ENCODE measurements around the gene CDH22. TPM values are rescaled to one million over a fixed set of nuclear protein-coding genes. Genes with fewer than 3 reads are reported as not detected.

Gene CDH22
- total RNA-seq, 1 experiment from 2014 or later: under 0.01 TPM

DNA sequence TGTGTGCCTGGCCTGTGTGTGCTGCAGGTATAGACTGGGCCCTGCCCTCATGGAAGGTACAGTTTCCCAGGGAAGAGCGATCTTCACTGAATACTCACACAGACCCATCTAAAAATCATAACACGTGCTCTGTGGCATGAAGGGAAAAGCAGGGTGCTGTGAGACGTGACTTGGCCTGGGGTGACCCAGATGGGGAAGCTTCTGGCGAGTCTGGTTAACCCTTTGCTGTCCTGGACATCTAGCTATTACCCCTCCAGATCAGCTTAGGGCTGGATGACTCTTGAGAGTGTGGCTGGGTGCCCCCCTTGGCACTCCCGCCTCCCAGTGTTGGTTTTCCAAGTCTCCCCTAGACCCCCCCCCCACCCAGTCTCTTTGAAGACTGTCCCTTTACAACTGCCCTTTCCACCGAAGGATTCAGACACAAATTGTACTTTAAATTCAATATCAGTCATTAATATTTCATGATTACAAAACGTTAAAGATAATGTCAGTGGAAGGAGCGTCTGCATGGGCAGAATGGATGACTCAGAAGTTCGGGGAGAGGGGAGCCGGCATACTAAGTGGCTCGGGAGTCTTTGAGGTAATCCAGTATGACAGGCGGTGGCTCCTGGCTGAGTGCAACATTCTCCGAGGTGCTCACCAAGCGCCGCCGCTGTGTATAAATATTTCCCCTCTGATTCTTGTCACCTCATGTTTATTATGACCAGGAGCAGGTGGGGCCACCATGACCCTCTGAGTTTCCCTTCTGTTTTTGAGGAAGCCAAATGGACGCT is 112.8 kb downstream of the CDH22 start:
- peak; percentile 47 for DNase-seq (ENCODE audit: low read depth)

DNA sequence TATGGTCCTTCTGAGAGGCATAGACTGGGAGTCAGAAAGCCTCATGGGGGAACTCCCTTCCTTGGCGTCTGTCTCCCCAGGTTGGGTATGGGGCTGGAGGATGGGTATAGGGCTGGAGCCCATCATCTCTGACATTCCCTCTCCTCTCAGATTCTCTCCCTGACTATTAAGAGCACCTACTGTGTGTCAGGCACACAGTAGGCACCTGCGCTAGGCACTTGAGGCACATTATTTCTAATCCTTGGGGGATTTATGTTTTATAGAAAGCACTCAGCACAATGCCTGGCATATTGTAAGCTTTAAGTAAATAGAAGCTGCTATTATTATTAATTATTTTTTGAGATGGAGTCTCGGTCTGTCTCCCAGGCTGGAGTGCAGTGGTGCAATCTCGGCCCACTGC is 113.9 kb downstream of the CDH22 start:
- DNase-seq (ENCODE audit: low read depth): no peak

DNA sequence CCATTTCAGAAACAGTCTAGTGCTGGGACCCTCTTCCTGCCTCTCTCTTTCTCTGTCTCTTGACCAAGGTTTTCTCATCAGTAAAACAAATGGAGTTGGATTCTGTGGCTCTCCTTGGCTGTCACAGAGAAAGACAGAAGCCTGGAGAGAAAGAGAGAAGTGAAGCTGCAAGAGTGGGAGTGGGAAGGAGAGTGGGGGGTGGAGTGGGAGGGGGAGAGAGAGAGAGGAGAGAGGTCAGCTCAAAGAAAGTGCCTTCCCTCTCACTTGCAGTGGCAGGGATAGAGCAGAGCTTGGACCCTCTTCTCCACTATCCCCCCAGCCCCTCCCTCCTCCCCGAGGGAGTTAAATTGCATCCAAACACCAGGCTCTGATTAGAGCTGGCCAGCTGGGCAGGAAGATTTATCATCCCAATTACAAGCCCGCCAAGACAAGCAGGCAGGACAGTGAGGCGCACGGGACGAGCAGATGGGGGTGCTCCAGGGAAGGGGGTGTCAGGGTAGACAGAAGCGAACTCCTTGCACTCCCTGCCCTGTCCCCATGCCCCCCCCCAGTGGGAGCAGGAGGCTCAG is 115.8 kb downstream of the CDH22 start:
- DNase-seq (ENCODE audit: low read depth): no peak

DNA sequence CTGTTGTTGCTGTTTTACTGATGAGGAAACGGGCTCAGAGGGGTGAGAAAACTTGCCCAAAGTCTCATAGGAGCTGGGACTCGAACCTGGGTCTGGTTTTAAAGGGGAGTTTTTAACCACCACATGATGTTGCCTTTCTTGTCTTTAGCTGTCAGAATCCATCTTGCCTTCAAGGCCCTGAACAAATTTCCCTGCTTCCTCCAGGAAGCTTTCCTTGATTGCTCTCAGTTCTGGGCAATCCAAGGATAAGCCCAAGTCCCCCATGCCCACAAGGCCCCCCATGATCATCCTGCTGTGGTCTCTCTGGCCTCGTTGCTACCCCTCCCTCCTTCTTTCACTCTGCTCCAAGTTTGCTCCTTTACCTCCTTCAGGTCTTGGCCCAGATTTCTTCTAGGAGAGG is 116.7 kb downstream of the CDH22 start:
- no peak for DNase-seq (ENCODE audit: low read depth)

DNA sequence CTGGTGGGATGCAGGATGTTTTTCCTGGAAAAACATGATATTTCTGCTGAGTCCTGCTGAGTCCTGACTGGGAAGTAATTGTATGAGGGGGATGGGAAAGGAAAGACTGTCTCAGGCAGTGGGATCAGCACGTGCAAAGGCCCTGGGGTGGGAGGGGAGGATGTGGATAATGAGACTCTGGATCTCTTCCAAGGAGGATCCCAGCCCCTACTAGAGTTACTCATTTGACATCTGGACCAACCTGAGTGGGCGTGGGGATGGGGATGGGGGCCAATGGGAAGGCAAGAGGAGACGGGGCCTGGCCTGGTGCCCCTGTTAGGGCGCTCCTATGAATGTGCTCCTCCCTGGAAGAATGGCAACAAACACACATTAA is 117.1 kb downstream of the CDH22 start:
- DNase-seq (ENCODE audit: low read depth): no peak

DNA sequence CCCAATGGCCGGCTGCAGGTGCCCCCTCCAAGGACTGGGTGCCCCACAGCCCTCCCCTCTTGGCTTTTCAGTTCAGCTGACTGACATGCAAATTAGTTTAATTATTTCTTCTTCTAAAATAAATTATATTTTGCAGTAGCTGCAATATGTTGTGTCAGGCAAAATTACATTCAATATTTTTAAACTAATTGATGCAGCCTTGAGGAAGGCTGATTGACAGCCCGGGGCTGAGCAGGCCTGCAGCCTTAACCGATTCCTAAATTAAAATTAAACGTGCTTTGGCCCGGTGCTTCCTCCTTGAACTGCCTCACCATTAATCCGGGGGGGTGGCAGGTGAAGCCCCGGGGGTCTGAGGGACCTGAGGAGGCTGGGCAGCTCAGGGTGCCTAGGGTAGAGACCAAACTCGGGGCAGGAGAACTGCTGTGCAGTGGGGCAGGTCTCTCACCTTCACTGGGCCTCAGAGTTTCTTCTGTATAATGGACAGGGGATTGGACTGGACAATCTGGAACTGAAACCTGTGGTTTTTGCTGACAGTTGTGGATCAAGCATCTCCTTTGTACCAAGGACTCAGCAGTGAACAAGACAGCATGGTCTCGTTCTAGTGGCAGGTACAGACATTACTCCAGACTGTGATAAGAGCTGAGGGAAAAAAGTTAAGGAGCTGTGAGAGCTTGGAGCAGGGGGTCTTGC is 117.7 kb downstream of the CDH22 start:
- no peak for DNase-seq (ENCODE audit: low read depth)

DNA sequence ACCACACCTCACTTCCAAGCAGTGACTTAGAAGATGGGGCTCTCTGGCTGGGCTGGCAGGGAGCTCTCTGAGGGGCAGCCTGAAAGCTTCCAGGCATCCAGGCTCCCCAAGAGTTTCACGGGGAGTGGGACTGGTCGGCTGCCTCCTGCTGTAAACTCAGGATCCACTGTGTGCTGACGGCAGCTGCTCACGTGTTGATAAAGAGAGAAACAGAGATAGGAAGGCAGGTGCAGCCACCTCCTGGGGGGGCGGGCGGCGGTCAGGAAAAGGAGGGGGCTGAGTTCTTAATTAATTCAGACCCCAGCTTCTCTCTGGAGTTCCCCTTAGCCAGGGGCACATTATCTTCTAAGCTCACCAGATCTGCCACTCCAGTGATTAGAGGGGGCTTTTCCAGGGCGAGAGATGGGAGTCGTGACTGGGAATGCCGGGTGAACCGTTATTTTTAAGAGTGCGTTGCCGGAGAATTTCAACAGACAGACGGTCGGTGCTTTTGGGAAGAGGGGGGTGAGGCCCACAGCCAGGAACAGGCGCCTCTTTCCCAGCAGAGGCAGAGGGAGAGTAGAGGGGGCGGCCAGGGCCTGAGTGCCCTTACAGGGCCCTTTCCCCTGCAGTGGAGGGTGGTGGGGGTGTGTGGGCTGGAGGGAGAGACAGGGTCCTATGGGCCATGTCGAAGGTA is 119.3 kb downstream of the CDH22 start:
- DNase-seq (ENCODE audit: low read depth): no peak

DNA sequence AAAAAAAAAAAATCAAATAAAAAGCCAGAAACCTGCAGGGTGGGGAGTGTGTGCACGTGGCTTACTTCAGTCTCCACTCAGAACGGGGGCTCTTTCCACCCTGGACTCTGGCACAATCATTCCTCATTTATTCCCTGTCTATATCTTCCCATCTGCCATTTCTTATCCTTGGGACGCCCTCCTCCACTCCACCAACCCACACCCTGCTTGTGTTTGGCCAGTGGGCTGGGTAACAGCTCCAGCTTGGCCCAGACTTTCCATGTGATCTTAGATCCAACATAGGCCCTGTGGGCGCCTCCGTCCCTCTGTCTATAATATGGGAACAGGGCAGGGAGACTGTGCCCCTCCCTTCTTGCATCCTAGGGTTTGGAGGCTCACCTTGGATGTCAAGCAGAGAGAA is 122.1 kb downstream of the CDH22 start:
- DNase-seq (ENCODE audit: low read depth): no peak

DNA sequence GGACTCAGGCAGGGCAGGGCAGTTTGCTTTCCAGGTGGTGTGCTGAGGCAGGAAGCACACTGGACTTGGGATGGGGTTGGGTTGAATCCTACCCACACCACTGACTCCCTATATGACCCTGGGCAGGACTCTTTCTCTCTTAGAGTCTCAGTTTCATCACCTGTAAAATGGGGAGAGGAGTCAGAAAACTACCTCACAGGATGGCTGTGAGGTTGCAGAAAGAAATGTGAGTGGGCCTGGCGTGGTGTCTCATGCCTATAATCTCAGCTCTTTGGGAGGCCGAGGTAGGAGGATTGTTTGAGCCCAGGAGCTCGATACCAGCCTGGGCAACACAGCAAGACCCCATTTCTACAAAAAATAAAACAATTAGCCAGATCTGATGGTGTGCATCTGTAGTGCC is 122.9 kb downstream of the CDH22 start:
- DNase-seq (ENCODE audit: low read depth): no peak

DNA sequence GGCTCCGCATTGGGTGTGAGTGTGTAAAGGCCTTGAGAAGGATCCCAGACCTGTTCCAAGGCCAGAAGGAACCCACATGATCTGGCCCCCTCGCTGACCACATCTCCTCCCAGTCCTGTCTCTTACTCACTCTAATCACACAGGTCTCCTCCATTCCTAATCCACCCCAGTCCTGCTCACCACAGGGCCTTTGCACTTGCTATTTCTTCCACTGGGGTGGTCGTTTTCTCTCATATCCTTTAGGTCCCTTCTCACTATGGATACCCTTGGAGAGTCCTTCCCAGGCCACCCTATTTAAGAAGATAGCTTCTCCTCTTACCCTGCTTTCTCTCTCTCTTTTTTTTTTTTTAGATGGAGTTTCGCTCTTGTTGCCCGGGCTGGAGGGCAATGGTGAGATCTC is 124.5 kb downstream of the CDH22 start:
- DNase-seq (ENCODE audit: low read depth): no peak

DNA sequence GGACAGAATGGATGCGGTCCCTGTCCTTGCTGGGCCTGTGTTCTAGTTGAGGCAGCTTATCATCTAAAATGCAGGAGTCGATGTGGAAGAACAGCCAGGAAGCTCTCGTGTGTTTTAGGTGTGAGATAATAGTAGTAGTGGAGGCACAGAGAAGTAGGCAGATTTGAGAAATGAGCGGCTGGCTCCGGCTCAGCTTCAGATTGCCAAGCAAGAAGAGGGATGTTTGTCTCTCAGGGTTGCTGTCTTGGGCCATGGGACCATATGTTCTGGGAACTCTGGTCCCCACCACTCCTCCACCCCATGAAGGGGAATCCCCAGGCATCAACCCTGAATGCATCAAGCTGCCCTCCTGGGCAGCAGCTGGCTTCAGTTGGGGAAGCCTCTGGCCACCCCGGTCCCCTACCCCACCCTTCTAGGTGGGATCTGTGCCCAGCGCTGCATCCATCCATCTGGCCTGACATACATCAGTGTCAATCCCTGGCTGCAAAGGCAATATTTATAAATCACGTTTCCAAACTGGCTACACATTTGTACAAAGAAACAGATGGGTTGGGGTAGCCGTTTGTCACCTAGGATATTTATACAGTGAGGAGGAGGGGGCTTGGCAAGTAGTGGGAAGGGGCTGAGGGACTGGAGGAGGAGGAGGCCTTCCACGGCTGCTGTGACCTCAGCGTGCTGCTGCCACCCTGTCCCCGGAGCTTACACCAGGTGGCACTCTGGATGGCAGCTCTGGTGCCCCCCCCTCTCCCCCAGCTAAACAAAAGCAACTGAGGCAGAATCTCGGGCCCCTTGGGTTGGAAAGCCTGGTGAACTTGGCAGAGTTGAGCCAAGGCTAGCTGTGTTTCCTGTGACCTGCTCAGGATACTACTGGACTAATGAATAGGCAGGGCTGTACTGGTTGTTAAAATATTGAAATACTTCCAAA is 125.8 kb downstream of the CDH22 start:
- no peak for DNase-seq (ENCODE audit: low read depth)

DNA sequence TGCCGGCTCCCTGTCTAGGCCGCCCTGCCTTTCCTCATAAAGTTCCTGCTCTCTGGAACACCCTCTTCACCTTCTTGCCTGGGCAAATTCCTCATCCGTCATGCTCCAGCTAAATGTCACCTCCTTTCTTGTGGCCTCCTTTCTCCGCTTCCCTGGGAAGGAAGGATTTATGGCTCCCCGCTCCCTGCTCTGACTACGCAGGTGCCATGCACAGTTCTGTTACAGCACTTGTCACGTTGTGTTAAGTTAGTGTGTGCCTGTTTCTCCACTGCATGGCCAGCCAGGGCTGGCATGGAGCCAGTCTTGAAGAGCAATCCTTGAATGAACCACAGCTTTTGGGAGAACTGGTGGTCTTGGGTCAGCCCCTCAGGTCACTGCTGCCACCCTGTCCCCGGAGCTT is 128.4 kb downstream of the CDH22 start:
- no peak for DNase-seq (ENCODE audit: low read depth)

DNA sequence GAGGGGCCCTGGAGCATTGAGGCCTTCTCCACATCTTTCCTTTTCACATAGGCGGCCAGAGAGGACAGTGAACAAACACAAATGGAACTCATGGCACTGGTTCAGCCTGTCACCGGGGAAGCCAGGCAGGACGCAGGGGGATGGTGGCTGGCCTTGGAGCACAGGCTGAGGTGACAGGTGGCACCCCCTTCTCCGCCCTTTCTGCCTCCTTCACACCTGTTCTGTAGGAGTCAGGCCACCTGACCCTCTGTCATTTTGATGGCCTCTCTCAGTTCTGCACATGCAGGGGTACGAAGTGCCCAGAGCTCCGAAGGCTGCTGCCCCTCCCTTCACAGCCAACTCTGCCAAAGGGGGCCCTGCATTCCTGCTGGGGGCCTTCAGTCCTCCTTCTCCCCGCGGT is 129.4 kb downstream of the CDH22 start:
- no peak for DNase-seq (ENCODE audit: low read depth)

DNA sequence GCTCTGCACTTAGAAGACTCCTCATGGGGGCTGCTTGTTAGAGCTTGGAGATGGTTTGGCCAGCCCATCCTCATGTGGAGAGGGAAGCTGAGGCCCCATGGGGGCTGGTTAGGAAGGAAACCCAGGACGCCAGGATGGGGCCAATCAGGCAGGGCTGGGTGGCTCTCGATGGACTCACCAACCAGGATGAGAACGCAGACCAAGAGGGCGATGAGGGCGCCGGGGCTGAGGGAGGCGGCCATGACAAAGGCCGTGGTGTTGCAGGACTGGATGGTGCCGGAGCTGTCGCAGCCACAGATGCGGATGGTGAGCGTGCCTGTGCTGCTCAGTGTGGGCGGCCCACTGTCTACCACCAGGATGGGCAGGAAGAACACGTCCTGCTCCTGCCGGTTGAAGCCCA is 130.5 kb downstream of the CDH22 start:
- DNase-seq (ENCODE audit: low read depth): no peak

DNA sequence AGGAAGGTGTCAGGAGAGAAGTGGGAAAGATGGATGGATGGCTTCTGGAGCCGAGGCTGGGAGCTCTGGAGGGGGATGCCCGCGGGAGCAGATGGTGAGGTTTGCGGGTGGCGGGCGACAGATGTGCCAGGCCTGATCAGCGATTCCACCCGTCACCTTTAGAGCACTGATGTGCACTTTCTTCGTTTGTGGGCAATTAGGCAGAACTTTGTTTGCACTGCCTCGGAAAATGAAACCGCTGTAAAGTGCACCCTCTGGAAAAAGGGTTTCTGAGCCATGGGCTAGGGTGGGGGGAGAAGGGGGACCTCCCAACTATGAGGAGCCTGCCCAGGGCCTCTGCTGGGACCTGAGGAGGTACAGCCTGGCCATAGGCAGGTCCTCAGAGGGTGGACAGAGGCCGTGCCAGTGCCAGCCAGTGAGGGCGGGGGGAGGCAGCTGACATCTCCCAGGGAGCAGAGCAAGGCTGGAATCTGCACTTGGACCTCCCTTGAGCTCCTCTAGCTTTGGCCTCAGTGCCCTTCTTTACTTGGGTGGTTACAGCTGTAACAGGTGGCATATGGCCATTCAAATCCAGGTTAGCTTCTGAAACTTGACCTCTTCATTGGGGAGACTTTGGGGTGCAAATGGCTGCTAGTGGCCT is 131.4 kb downstream of the CDH22 start:
- no peak for DNase-seq (ENCODE audit: low read depth)

DNA sequence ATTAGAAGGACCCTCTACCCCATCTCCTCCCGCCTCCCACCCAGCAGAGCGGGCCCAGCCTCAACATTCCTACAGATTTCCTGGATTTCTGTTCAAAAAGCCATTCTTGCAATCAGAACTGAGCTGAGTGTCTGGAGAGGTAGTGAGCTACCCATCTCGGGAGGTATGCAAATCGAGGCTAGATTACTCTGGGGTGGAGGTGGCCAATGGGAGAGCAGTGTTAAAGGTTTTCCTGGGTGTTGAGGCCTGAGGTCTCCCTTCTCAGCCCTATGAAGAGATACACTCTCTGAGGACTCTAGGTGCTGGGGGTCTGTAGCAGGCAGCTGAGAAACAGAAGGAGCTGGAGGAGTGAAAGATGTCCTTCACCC is 133.2 kb downstream of the CDH22 start:
- DNase-seq (ENCODE audit: low read depth): no peak

DNA sequence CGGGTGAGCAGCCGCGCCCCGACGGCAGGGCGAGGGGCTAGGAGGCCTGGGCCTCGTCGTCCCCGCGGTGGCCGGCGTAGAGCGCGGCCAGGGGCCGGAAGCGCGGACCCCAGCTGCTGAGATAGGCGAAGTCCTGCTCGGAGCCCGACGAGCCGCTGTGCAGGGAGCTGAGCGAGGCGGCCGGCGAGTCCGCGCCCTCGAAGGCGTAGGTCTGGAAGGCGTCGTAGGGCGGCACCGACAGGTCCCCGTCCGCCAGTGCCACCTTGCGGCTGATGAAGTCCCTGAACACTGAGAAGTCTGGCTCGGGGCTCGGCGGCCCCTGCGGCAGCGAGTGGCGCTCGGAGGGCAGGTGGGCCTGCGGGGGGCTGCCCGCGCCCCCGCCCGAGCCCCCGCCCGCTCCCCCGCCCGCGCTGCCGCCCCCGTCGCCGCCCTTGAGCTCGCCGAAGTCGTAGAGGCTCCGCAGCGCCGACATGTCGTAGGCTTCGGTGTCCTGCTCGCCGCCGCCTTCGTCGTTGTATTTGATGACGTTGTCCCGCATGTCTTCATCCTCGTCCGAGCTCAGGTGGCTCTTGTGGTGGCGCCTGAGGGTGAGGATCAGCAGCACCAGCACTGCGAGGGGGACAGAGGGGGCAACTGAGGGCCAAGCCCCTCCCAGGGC is 133.7 kb downstream of the CDH22 start:
- peak; percentile 75 for DNase-seq (ENCODE audit: low read depth)

DNA sequence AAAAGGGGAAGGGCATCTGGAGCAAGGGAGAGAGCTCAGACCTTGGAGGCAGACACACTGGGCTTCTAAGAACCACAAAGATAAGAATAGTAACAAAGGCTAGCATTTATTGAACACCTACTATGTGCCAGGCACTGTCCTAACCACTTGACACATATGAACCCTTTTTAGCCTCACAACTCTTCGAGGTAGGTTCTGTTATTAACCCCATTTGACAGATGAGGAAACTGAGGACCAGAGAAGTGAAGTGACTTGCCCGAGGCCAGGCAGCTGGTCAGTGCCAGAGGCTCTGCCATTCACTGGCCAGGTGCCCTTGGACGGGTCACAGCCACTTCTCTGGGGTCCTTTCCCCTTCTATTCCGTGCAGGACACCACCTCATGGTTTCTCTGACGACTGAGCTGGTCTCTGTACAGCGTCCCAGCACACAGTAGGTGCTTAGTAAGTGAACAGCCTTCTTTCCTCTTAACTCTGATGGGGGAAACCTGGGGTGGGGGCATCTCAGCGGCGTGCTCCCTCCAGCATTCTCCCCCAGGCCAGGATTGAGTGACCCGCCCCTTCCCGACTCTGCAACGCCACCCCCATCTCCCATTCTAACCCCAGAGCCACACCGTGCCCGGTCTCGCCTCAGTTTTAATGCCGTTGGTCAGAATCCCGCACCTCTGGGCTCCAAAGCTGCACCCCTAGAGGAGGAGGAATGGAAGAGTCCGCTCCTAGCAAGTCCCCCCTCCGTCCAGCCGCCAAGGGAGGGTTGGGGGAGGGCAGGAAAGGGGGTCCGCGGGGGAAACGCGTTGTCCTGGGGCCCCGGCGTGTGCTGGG is 134.4 kb downstream of the CDH22 start:
- DNase-seq (ENCODE audit: low read depth): no peak

DNA sequence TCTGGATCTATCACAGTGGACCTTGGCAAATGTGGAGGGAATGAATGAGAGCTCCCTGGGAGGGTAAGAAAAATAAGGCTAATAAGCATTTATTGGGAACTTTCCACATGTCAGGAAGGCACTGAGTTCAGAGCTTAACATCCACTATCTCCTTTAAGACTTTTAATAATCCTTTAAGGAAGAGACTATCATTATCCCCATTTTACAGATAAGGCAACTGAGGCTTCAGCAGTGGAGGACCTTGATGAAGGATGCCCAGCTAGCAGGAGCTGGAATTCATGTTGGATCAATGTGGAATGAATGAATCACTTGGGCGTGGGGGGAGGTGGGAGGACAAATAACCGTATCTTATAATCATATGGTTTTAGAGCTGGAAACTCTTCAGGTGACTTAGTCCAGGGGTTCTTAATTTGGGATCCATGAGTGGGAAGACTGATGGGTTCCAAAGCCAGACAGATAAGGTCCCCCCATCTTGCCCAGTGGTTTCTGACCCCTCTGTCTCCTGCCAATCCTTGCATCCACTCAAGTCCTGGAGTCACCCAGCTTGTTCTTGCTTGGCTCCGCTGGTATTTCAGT is 135.2 kb downstream of the CDH22 start:
- DNase-seq (ENCODE audit: low read depth): no peak
